ENCODE results near the gene TMOD2. TPM values are rescaled to one million over a fixed set of nuclear protein-coding genes. Genes with fewer than 3 reads are reported as not detected.

The TMOD2 gene
- total RNA-seq, 1 donor from 2014 or later = 14.7 TPM

DNA sequence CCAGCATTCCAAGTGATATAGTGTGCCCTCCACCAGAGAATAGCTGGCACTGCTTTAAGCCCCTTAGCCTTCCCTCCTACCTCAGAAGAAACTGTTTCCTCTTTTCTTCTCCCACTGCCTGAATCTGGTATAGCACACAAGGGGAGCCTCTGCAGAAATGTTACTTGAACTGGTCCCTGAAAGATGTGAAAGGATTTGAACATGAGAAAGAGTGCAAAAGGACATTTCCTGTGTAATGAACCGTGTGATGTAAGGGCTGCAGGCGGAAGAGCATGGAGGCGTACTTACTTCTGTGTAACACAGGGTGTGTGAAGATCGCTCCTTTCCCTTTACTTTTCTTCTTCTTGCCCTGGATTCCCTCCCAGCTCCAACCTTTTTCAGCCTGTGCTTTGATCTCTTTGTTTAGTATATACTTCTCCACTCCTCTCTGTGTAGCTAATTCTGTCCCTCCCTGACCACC is 86.4 kb downstream of the TMOD2 start:
- Histone ChIP-seq H3K27ac (peak overlapping the region; percentile 32), H3K36me3 (no peaks in the 10 kb centered on the region), H3K27me3 (ENCODE audit: low read depth) (no peaks in the 10 kb centered on the region), H3K4me3 (no peak overlapping the region), H3K4me1 (peaks cover 90% of the 10 kb centered on the region), H3K9me3 (no peaks in the 10 kb centered on the region)
- intact Hi-C loops (cut with DNase I) = no loop called here
- peak; percentile 60 to 66 for ATAC-seq
- TF ChIP-seq, protein P1, sequence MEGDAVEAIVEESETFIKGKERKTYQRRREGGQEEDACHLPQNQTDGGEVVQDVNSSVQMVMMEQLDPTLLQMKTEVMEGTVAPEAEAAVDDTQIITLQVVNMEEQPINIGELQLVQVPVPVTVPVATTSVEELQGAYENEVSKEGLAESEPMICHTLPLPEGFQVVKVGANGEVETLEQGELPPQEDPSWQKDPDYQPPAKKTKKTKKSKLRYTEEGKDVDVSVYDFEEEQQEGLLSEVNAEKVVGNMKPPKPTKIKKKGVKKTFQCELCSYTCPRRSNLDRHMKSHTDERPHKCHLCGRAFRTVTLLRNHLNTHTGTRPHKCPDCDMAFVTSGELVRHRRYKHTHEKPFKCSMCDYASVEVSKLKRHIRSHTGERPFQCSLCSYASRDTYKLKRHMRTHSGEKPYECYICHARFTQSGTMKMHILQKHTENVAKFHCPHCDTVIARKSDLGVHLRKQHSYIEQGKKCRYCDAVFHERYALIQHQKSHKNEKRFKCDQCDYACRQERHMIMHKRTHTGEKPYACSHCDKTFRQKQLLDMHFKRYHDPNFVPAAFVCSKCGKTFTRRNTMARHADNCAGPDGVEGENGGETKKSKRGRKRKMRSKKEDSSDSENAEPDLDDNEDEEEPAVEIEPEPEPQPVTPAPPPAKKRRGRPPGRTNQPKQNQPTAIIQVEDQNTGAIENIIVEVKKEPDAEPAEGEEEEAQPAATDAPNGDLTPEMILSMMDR (IDR thresholded peaks at IDR 0.05) = no peak
- no peak for DNase-seq

DNA sequence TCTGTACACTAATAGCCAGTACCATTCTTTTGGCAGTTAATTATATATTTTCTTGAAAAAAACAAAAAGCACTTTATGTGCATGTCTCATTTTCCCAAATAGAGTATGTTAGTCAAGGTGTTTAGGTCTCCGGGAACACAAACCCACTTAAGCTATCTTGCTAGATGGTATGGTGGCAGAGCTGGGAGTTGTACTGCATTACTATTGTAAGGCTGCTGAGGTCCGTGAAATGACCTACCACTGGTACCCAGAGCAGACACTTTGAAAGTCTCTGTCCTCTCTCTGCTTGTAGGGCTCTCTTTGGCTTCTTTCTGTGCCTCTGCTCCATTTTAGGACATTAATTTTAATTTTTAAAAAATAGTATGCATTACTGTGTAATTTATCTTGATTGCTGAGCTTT is 86.9 kb downstream of the TMOD2 start:
- H3K4me1 ChIP-seq = peaks cover 90% of the 10 kb centered on the region
- TF ChIP-seq, protein P1 (IDR thresholded peaks at IDR 0.05) = no peak

DNA sequence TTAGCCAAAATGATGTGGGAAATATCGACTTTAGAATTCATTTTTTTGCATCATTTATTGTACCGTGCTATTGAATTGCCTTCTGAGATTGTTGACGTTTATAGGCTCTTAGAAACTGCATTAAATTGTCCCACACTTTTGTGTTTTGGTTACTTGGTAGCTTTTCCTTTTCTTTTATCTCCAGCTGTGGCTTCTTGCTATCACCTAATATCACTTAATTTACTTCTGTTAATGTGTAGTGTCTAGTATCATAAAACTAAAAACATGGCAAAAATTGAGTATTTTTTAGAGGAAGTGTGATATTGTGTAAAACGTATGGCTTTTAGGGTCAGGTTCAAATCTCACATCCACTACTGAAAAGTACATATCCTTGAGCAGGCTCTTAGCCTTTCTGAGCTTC is 89.3 kb downstream of the TMOD2 start:
- no peaks in the 10 kb centered on the region for H3K9me3 ChIP-seq
- H3K4me3 ChIP-seq = no peak overlapping the region
- H3K27ac ChIP-seq = no peak overlapping the region
- TF ChIP-seq, protein P1 (IDR thresholded peaks at IDR 0.05) = no peak
- DNase-seq (no peak), ATAC-seq (no peak)
- intact Hi-C loops (cut with DNase I) = no loop called here
- no peaks in the 10 kb centered on the region for H3K27me3 ChIP-seq (ENCODE audit: low read depth)
- H3K36me3 ChIP-seq = no peaks in the 10 kb centered on the region
- H3K4me1 ChIP-seq = peaks cover 92% of the 10 kb centered on the region

More for the DNA sequence above, 86.9 kb downstream of the TMOD2 start:
- H3K27ac ChIP-seq = no peak overlapping the region
- intact Hi-C loops (cut with DNase I) = no loop called here
- H3K36me3 ChIP-seq = no peaks in the 10 kb centered on the region
- H3K4me3 ChIP-seq = no peak overlapping the region
- H3K9me3 ChIP-seq = no peaks in the 10 kb centered on the region
- DNase-seq = no peak
- no peak for ATAC-seq
- H3K27me3 ChIP-seq (ENCODE audit: low read depth) = no peaks in the 10 kb centered on the region

DNA sequence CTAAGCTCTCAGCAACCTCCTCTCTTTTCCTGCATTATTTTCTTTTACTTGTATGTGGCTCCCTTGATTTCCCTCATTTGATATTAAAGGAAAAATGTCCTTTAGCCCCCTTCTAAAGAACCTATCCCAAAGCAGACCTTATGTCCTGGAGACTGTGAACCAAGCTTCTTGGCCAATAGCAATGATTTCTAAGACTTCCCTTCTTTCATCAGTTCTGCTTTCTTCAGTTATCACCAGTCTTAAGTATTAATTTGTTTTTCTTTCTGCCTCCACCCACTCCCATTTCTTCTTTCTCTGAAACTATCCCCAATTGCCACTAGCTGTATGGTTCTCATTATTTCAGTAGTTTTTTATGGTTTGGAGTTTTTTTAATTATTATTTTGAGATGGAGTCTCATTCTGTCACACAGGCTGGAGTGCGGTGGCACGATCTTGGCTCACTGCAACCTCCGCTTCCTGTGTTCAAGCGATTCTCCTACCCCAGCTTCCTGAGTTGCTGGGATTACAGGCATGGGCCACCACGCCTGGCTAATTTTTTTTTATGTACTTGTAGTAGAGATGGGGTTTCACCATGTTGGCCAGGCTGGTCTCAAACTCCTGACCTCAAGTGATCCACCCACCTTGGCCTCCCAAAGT is 90.1 kb downstream of the TMOD2 start:
- TF ChIP-seq, protein P1 (IDR thresholded peaks at IDR 0.05) = no peak
- no peaks in the 10 kb centered on the region for H3K9me3 ChIP-seq
- ATAC-seq = peak; percentile 5 to 29
- peak overlapping the region; percentile 6 for H3K4me3 ChIP-seq
- H3K27ac ChIP-seq = peak overlapping the region; percentile 54
- intact Hi-C loops (cut with DNase I) = no loop called here
- DNase-seq = no peak
- no peaks in the 10 kb centered on the region for H3K27me3 ChIP-seq (ENCODE audit: low read depth)
- no peaks in the 10 kb centered on the region for H3K36me3 ChIP-seq
- H3K4me1 ChIP-seq = peaks cover 98% of the 10 kb centered on the region

DNA sequence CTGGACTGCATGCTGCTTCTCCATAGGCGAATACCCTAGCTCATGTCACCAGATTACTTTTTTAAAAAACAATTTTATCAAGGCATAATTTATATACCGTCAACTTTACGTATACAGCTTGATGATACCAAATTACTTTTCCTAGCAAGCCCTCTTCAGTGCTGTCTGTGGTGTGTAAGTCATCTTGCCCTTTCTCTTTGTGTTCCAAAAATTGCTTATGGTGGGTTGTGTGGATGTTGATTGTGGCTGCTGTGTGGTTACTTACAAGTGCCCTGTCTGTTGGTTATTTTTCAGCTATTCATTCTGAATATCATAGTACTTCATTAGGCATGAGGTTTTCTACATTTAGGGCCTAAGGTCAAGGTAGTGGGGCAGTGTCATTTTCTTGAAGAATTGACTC is 90.9 kb downstream of the TMOD2 start:
- no peaks in the 10 kb centered on the region for H3K9me3 ChIP-seq
- ATAC-seq = no peak
- TF ChIP-seq, protein P1 (IDR thresholded peaks at IDR 0.05) = no peak
- peaks cover 98% of the 10 kb centered on the region for H3K4me1 ChIP-seq
- H3K36me3 ChIP-seq = no peaks in the 10 kb centered on the region
- intact Hi-C loops (cut with DNase I) = no loop called here
- DNase-seq = no peak
- H3K4me3 ChIP-seq = no peak overlapping the region
- no peaks in the 10 kb centered on the region for H3K27me3 ChIP-seq (ENCODE audit: low read depth)
- peak overlapping the region; percentile 54 for H3K27ac ChIP-seq
